GDM1 (cell line): ENCODE data around the gene ABCA2.
"Not testable (repeated sequence)": the region's sequence is repeated elsewhere in the genome, so short reads cannot be mapped to it uniquely, and the experiment has no call there.

Experiments used
- DNase-seq: peaks from one replicate; lab custom pipeline; 2025; lab: John Stamatoyannopoulos, UW

Gene ABCA2

DNA sequence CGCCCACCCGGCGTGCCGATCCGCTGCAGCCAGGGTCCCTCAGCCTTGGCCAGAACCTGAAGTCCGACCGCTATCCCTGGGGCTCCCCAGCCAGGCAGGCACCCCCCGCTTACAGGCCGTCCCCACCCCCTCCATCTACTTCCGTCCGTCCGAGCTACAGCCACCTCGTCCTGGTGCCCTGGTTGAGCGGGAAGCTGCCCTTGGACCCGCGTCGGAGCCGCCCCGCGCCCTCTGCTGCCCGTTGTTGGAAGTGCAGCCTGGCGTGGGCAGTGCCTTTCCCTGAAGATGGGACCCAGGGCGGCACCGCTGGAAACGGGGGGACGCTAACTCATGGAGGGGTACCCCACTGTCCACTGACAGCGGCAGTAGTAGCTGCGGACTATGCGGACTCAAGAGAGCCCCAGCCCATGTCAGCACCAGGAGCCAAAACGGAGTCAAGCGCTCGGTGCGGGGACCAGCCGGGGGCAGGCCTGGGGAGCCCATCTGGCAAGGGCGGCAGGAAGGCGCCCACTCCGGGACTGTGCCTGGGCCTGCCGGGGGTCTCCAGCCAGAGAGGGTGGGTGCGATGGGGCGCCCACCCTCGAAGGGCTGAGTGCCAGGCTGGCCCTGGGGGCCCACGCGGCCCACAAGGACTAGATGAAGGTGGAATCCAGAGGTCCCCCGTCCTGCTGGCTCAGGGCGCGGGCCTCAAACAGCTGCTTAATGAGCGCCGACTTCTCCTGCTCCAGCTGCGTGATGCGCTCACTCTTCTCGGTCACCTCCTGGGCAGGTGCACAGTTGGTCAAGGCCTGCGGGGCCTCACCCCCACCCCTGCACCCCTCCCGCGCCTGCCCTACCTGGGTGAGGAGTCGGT is 36.2 kb upstream of the ABCA2 start:
- peak; percentile 48 for DNase-seq

- no peak for DNase-seq
Measured at GRCh38 chr9:137063311-137064026, 35.4 kb upstream of the ABCA2 start.

DNA sequence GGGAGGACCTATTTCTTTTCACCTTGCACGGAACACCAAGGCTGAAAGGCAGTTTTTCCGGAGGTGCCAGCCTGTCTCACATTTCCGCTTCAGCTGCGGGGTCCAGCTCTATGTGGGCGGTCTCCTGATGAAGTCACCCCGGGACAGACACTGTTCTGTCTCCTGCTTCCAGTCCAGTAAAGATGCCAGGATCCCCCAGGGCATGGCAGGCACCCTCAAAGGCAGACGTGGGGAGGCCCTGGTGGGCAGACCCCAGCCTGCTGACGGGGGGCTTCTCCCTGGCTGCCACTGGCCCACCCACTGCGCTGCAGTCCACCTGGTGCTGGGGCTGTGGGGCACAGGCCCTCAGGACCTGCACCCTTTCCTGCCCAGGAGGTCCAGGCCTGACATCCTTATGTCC is 34.8 kb upstream of the ABCA2 start:
- not testable (repeated sequence) for DNase-seq

DNA sequence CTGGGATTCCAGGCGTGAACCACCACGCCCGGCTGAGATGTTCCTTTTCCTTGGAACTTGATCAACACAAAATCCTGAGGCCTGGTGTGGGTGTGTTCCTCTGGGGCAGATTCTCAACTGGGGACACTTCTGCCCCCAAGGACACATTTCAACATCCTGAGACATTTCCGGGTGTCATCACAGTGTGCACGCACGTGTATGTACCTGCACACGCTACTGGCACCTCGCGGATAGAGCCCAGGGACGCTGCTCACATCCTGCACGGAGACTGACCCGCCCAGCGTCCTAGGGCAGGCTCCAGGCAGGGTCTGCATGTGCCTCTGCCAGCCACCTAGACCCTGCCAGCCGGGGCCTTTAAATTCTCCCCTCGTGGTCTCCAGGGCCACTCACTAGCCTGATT is 34.3 kb upstream of the ABCA2 start:
- no peak for DNase-seq

DNA sequence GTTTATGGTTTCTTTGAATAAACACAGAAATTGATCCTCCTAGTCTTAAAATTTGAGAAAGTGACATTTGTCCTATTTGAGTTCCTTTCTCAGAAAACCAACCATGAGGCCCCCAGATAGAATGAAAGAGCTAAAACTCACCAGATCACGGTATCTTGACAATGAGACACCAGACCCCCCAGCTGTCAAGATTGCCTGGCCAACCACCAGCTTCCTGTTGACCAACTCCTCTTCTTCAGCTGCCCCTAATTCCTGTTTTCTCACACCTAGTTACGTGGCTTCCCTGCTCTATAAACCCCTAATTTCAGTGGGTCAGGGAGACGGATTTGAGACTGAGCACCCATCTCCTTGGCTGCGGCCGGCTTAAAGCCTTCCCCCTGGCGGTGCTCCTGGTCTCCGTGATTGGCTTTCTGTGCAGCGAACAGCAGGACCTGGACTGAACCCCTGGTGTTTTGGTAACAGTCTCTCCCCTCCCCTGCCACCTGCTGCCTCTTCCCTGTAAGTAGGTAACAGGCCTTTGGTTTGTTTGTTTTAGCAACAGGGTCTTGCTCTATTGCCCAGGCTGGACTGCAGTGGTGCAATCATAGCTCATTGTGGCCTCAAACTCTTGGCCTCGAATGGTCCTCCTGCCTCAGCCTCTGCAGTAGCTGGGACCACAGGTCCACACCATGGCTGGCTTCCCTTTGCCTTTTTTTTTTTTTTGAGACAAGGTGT is 30.6 kb upstream of the ABCA2 start:
- no peak for DNase-seq

DNA sequence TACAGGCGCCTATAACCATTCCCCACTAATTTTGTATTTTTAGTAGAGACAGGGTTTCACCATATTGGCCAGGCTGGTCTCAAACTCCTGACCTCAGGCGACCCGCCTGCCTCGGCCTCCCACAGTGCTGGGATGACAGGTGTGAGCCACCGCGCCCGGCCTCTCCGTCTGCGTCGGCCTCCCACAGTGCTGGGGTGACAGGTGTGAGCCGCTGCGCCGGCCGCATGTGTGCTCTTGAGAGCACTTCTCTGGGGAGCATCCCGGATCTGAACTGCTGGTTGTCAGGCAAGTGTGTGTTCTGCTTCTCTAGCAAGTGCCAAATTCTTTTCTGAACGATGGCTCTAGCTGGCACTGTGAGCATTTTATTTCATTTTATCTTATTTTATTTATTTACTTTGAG is 29.5 kb upstream of the ABCA2 start:
- DNase-seq, result no peak

DNA sequence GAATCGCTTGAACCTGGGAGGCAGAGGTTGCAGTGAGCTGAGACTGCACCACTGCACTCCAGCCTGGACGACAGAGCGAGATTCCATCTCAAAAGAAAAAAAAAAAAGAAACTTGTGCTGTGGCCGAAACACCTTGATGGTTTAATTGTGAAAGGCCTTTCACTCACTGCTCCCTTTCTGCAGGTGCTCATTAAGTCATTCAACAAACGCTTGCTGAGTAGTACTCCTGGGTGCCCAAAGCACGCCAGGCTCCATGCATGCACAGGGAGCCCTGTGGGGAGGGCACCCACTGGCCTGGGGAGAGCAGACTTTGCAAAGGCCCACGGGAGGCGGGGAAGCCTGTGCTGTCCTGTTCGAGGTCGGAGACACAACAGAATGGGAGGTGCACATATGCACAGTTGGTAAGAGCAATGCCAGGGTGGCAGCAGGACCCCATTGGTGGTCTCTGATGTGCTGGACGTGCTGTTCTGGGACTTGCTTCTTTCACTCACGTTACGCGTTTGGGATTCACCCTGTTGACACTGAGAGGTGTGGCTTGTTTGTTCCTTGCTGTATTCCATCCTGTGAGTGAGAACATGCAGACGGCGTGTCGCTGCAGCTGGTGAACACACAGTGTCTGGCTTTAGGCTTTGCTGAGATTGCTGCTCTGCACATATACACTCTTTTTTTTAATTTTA is 28.8 kb upstream of the ABCA2 start:
- no peak for DNase-seq

DNA sequence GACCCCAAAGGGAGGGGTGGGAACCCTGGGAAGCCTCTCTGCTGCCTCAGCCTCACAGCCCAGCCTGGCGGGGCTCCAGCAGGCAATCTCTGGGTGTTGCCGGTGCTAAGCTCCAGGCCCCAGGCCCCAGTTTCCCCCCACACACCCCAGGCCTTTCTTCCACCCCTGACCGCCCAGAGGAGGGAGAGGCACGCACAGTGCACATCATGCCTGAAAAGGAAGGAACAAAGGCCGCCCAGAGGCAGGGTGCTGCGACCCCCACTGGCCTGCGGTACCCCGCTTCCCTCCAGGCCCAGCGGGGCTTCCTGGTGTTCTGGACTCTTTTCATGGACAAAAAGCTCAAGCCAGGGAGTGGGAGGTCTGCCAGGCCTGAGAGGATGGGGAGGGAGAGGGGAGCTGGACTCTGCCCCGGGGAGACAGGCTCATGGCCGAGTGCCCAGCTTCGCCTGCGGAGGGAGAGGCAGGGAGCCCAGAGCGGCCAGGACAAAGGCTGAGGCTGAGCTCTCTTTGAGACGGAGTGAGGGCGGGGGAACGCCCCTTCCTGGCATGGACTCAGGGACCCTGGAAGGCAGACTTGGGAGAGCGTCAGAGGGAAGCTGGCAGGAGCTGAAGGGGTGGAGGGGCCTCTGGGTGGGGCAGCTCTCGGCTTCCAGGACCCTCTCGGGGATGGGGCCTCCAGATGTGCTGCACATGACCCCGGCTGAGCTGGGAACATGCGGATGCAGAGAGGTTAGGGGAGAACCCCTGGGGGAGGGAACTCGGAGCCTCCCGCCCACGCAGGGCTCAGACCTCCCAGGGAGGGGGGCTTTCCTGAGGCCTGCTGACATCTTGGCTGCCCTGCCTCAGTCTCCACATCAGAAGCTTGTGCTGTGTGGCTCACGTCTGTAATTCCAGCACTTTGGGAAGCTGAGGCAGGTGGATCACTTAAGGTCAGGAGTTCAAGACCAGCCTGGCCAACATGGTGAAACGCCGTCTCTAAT is 27.6 kb upstream of the ABCA2 start:
- DNase-seq, result no peak

DNA sequence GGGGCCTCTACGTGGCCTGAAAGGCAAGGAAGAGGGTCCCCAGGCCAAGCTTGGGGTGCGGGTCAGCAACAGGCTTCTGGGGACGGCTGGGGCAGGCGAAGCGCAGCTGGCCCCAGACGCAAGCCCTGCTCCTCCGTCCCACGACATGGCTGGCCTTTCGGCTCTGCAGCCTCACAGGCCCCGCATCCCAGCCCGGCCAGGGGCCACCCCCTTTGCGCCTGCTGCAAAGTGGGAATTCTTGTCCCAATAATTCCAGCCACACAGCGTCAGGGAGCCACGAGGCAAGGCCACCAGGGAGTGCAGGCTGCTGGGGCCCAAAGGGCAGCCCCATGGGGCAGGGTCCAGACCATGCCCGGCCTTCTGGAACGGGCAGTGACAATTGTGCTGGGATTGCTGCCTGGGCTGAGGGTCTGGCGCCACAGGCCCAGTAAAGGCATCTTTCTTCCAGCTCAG is 26.9 kb upstream of the ABCA2 start:
- no peak for DNase-seq

DNA sequence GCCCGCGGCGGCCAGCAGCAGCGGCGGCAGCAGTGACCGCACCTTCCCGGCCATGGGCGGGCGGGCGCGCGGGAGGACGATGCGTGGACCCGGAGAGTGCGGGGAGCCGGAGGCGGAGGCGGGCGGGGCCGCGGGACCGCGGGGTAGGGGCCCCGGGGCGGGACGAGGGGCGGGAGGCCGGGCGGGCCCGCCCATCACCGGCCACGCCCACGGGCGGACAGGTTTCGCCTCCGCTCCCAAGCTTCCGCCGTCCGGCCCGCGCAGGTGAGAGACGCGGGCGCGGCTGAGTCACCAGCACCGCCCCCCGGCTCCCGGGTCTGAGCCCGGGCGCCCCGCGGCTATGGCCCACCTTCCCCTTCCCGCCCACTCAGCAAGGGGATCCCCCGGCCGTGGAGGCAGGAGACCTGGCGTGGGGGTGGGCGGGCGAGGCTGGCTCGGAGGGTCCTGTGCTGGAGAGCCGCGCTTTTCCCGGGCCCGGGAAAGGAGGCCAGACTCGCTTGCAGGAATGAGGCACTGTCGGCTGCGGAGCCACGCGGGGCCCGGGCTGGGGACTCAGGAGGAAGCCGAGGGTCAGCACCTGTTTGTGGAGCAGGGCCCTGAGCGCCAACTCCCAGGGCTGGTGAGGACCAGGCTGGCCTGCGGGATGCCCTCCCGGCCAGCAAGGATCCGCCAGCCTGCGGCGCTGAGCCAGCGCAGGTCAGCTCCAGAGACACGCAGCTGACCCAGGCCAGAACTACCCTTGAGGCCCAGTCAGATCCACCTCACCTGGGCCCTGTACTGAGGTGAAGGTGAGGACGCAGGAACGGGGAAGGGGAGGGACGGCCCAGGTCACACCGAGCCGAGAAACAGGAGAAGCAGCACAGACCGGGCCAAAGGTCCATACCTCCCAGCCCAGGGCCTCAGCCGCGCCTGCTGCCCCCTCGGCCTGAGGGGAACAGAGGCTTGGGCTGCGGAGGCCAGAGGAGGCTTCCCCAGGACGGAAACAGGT is 26.2 kb upstream of the ABCA2 start, which contains the start of gene ENTPD2:
ENTPD2 (minus strand) TSS at position 118 of the 988 bp plus-strand sequence; CDS start at position 54, 64 bp downstream.
- DNase-seq, result no peak

- no peak for DNase-seq
Measured at GRCh38 chr9:137052998-137053943, 25.2 kb upstream of the ABCA2 start.

DNA sequence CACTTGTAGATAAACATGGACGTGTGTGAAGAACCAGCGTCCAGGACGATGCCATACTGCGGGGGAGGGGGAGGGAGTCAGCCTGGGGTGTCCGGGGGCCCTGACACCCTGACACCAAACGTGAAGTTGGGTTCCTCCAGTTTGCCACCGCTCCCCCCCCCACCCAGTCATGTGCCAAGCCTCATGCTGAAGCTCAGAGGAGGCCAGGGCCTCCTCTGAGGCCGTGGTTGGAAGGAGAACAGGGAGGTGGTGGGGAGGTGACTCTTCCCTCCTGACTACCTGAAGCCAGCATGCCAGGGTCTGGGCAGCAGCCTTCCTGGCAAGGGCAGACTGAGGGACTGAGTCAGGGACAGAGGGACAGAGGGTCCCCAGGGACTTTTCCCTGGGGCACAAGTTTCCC is 24.3 kb upstream of the ABCA2 start:
- DNase-seq, result no peak

- no peak for DNase-seq
Measured at GRCh38 chr9:137051145-137051724, 23.2 kb upstream of the ABCA2 start.

- no peak for DNase-seq
Measured at GRCh38 chr9:137050570-137050969, 22.5 kb upstream of the ABCA2 start.

DNA sequence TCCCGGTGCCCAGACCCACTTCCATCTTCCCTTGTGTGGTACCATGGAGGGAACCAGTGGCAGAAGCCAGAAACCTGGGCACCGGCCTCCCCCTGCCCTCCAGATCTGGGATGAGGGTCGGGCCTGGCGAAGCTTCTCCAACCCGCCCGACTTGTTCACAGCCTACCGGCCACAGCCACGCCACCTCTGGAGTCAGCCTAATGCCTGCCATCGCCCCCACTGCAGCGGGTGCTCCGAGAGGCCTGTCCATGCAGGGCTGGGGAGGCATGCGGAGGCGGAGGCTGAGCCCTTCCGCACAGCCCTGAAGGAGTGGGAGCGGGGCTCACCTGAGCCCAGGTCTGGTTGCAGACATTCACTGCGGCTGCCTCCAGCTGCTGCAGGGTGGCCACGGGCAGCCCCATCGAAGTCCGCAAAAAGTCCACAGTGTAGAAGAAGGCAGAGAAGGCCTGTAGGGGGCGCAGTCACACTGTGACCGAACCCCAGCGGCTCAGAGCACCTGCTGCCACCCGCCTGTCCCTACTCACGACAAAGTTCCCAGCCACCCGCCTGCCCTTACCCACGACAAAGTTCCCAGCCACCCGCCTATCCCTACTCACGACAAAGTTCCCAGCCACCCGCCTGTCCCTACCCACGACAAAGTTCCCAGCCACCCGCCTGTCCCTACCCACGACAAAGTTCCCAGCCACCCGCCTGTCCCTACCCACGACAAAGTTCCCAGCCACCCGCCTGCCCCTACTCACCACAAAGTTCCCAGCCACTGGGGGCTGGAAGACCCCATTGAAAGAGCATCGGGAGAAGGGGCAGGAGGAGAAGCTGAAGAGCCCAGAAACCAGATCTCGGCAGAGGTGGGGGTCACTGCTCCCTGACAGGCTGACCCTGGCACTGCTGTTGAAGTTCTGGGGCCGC is 21.8 kb upstream of the ABCA2 start:
- DNase-seq, result peak; percentile 40

DNA sequence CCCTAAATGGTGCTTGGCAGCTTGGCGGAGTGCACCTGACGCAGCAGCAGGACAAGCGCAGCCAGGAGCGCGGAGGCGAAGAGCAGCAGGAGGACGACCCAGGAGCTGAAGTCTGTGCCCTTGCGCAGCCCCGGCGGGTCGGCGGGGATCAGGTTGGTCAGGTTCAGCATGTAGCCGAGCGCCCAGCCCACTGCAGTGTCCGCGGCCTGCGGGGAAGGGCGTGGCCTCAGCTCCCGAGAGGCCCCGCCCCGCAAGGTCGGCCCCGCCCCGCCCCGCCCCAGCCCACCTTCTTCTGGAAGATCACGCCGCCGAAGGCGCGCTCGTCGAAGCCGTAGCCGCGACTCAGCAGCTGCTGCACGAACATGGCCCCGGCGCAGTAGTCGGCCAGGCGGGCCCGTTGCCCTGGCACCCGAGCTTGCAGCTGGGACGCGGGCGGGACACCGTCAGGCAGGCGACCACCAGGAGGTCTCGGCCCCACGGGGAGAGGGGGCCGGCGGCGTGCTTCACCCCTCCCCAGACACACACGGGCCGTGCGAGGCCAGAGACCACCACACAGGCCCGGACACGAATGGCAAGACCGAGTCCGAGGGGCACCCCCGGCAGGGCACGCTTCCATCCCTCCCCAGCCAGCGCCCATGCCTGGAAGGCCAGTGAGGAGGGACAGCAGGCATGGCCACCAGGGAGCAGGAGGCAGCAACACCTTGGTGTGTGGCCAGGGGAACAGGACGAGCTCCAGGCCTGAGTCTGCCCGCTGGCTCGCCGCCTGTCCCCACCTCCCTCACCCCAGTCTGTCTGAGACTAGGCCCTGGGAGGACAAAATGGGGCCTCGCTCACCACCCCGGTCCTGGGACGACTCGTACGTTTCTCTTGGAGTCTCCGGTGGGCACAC is 20.9 kb upstream of the ABCA2 start:
- DNase-seq, result no peak
